ENCODE measurements around the gene LRRC25. TPM values are rescaled to one million over a fixed set of nuclear protein-coding genes. Genes with fewer than 3 reads are reported as not detected.

The LRRC25 gene
- total RNA-seq, 1 experiment from 2014 or later: 0.12 TPM

DNA sequence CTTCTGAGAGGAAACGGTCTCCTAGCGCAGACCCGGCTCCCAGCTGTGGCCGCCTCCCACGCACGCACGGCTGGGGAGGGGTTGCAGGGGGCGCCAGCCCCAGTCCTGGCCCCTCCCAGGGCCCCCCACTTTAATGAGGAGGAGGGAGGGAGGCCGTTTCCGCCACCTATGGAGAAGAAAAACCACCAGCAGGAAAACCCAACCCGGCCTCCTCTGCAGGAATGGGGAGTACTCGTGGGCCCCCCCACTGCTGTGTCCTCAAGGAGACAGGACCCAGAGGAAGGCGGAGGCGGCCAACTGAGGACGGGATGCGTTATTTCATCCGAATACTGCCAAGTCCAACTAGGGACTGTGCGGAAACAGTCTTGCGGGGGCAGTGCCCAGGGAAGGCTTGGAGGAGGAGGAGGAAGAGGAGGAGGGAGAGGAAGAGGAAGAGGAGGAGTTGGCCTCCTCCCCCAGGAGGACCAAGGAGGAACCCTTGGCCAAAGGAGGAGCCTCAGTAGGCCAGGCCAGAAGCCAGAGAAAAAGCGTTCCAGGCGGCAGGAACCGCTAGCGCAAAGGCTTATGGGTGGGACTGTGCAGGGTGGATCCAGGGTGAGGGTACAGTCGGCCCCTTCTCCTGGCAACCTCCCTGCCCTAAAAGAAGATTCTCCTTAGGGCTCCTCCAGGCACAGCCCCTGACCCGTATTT lies 17.9 kb upstream of the LRRC25 start:
- Histone ChIP-seq H4K20me1 (ENCODE audit: insufficient read depth) (no peaks in the 10 kb centered on the region), H3K4me1 (ENCODE audit: control insufficient read depth in 1 of 2, insufficient read depth in 2 of 2, low read length in 2 of 2) (peaks cover 44 to 72% of the 10 kb centered on the region in 2 experiments), H3K4me2 (ENCODE audit: low read length) (peak overlapping the region; percentile 100), H3K27me3 (ENCODE audit: insufficient read depth, low read length) (no peaks in the 10 kb centered on the region), H3K4me3 (replicated peaks in 1 of 2; ENCODE audit: low read depth in 1 of 2, low read length in 2 of 2) (peak overlapping the region; percentile 53 to 92), H3K9me2 (ENCODE audit: insufficient read depth) (no peaks in the 10 kb centered on the region), H3K9me3 (ENCODE audit: control insufficient read depth in 1 of 2, insufficient read depth in 1 of 2, low read depth in 1 of 2, low read length in 2 of 2) (no peaks in the 10 kb centered on the region), H2AFZ (ENCODE audit: low read depth, low read length, poor library complexity, severe bottlenecking) (no peak overlapping the region), H3K9ac (ENCODE audit: low read length) (peak overlapping the region; percentile 96), H3K27ac (ENCODE audit: low read depth, low read length) (peak overlapping the region; percentile 98), H3K79me2 (ENCODE audit: insufficient read depth, low read length) (peaks cover 10% of the 10 kb centered on the region), H3K36me3 (ENCODE audit: control insufficient read depth in 1 of 2, insufficient read depth in 2 of 2, low read length in 2 of 2) (no peaks in the 10 kb centered on the region)
- BruUV-seq (replicated peaks): TSS peak; percentile 80
- DNase-seq (ENCODE audit: low read depth, low spot score) (no peak), ATAC-seq (peak; percentile 11)
- ChIA-PET RAD21 (ENCODE audit: low non-redundant PET in 1 of 2, low total read pairs in 2 of 2, uncharacterized antibody in 2 of 2, unreplicated experiment in 2 of 2) (interaction anchor here in 1 of 2 experiments (0.8 kb wide), 1 partner anchor 298 kb away, joined by 3 read pairs; no protein-coding TSS in a partner anchor), POLR2A (interaction anchor here (0.5 to 5.4 kb wide), 9 partner anchors 26 to 135 kb away, joined by 3 to 45 read pairs (median 5); partner anchors contain the start of genes GDF15, JUND and LSM4), CTCF (interaction anchor here (1.0 to 2.1 kb wide), 6 partner anchors 14 to 136 kb away, joined by 3 to 16 read pairs (median 4); partner anchors contain the start of gene LSM4)
- intact Hi-C loops (cut with micrococcal nuclease): no loop called here
- TF ChIP-seq, protein P1, sequence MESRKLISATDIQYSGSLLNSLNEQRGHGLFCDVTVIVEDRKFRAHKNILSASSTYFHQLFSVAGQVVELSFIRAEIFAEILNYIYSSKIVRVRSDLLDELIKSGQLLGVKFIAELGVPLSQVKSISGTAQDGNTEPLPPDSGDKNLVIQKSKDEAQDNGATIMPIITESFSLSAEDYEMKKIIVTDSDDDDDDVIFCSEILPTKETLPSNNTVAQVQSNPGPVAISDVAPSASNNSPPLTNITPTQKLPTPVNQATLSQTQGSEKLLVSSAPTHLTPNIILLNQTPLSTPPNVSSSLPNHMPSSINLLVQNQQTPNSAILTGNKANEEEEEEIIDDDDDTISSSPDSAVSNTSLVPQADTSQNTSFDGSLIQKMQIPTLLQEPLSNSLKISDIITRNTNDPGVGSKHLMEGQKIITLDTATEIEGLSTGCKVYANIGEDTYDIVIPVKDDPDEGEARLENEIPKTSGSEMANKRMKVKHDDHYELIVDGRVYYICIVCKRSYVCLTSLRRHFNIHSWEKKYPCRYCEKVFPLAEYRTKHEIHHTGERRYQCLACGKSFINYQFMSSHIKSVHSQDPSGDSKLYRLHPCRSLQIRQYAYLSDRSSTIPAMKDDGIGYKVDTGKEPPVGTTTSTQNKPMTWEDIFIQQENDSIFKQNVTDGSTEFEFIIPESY (IDR thresholded peaks at IDR 0.05; ENCODE audit: extremely low read depth, insufficient replicate concordance, low read length): no peak
- TF ChIP-seq, protein P2, sequence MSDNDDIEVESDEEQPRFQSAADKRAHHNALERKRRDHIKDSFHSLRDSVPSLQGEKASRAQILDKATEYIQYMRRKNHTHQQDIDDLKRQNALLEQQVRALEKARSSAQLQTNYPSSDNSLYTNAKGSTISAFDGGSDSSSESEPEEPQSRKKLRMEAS (IDR thresholded peaks at IDR 0.05): no peak
- TF ChIP-seq SP1 (IDR thresholded peaks at IDR 0.05; ENCODE audit: low read depth) (no peak), EZH2 (IDR thresholded peaks at IDR 0.05) (no peak), SRF (IDR thresholded peaks at IDR 0.05; ENCODE audit: low read depth) (no peak), EGR1 (IDR thresholded peaks at IDR 0.05; ENCODE audit: low read depth) (peak; percentile 76), SIN3A (IDR thresholded peaks at IDR 0.05; ENCODE audit: low read depth) (no peak), EZH2phosphoT487 (IDR thresholded peaks at IDR 0.05; ENCODE audit: borderline replicate concordance) (no peak), TCF7L2 (IDR thresholded peaks at IDR 0.05; ENCODE audit: borderline replicate concordance, extremely low read depth, insufficient read depth, insufficient read length) (peak; percentile 56), CEBPB (IDR thresholded peaks at IDR 0.05; ENCODE audit: low read depth) (no peak), ELF1 (IDR thresholded peaks at IDR 0.05; ENCODE audit: borderline replicate concordance, low read depth) (no peak), POLR2AphosphoS5 (IDR thresholded peaks at IDR 0.05; ENCODE audit: low read depth, low read length) (peak; percentile 72), ZNF274 (IDR thresholded peaks at IDR 0.05; ENCODE audit: low read depth, low read length) (no peak), YY1 (IDR thresholded peaks at IDR 0.05; ENCODE audit: extremely low read depth, insufficient replicate concordance, low read depth, low read length) (no peak), POLR2A (IDR thresholded peaks at IDR 0.05; ENCODE audit: borderline replicate concordance, extremely low read depth, insufficient read depth, insufficient read length) (peak; percentile 87), ATF3 (IDR thresholded peaks at IDR 0.05) (no peak)
- TF ChIP-seq, protein P3, sequence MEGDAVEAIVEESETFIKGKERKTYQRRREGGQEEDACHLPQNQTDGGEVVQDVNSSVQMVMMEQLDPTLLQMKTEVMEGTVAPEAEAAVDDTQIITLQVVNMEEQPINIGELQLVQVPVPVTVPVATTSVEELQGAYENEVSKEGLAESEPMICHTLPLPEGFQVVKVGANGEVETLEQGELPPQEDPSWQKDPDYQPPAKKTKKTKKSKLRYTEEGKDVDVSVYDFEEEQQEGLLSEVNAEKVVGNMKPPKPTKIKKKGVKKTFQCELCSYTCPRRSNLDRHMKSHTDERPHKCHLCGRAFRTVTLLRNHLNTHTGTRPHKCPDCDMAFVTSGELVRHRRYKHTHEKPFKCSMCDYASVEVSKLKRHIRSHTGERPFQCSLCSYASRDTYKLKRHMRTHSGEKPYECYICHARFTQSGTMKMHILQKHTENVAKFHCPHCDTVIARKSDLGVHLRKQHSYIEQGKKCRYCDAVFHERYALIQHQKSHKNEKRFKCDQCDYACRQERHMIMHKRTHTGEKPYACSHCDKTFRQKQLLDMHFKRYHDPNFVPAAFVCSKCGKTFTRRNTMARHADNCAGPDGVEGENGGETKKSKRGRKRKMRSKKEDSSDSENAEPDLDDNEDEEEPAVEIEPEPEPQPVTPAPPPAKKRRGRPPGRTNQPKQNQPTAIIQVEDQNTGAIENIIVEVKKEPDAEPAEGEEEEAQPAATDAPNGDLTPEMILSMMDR (IDR thresholded peaks at IDR 0.05 in 2 of 3, conservative IDR thresholded peaks at IDR 0.05 in 1 of 3; ENCODE audit: borderline replicate concordance in 1 of 3, insufficient read depth in 1 of 3, low read depth in 2 of 3, low read length in 2 of 3): no peak
- TF ChIP-seq, protein P4, sequence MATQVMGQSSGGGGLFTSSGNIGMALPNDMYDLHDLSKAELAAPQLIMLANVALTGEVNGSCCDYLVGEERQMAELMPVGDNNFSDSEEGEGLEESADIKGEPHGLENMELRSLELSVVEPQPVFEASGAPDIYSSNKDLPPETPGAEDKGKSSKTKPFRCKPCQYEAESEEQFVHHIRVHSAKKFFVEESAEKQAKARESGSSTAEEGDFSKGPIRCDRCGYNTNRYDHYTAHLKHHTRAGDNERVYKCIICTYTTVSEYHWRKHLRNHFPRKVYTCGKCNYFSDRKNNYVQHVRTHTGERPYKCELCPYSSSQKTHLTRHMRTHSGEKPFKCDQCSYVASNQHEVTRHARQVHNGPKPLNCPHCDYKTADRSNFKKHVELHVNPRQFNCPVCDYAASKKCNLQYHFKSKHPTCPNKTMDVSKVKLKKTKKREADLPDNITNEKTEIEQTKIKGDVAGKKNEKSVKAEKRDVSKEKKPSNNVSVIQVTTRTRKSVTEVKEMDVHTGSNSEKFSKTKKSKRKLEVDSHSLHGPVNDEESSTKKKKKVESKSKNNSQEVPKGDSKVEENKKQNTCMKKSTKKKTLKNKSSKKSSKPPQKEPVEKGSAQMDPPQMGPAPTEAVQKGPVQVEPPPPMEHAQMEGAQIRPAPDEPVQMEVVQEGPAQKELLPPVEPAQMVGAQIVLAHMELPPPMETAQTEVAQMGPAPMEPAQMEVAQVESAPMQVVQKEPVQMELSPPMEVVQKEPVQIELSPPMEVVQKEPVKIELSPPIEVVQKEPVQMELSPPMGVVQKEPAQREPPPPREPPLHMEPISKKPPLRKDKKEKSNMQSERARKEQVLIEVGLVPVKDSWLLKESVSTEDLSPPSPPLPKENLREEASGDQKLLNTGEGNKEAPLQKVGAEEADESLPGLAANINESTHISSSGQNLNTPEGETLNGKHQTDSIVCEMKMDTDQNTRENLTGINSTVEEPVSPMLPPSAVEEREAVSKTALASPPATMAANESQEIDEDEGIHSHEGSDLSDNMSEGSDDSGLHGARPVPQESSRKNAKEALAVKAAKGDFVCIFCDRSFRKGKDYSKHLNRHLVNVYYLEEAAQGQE (IDR thresholded peaks at IDR 0.05; ENCODE audit: low read depth): no peak
